Osteoblast (primary cell): ENCODE data around the gene RASA3. TPM values are rescaled to one million over a fixed set of nuclear protein-coding genes. Genes with fewer than 3 reads are reported as not detected.
"Not testable (repeated sequence)": the region's sequence is repeated elsewhere in the genome, so short reads cannot be mapped to it uniquely, and the experiment has no call there.

Experiments
- DNase-seq: peaks from one replicate; pipeline ENCODE4 v3.0.0; 2011; ENCODE audit warnings: low spot score, mixed read lengths; ENCODE audit not compliant: insufficient read length; ENCODE audit errors: missing footprints
- H2AFZ ChIP-seq: 2 replicates; pipeline ENCODE4 v1.6.0; 2011; ENCODE audit warnings: mild to moderate bottlenecking, low read length
- H3K27ac ChIP-seq: 2 replicates; pipeline ENCODE4 v1.5.1; 2011; ENCODE audit warnings: mild to moderate bottlenecking, low read depth, low read length, moderate library complexity
- H3K27me3 ChIP-seq: 2 replicates; pipeline ENCODE4 v1.6.0; 2012; ENCODE audit warnings: mild to moderate bottlenecking, control low read depth, inconsistent platforms, low read length, moderate library complexity; ENCODE audit not compliant: insufficient read depth
- H3K36me3 ChIP-seq: 2 replicates; pipeline ENCODE4 v1.5.1; 2011; ENCODE audit warnings: mild to moderate bottlenecking, low read length, control low read depth, moderate library complexity; ENCODE audit not compliant: insufficient read depth
- H3K4me1 ChIP-seq: 2 replicates; pipeline ENCODE4 v1.5.1; 2011; ENCODE audit warnings: mild to moderate bottlenecking, low read length, control low read depth, moderate library complexity; ENCODE audit not compliant: insufficient read depth
- H3K4me2 ChIP-seq: 2 replicates; pipeline ENCODE4 v1.6.0; 2011; ENCODE audit warnings: mild to moderate bottlenecking, low read length; ENCODE audit not compliant: insufficient read depth
- H3K4me3 ChIP-seq: fragments of 200-600 bp; sonication (generic); 3 replicates; pipeline ENCODE4 v1.5.1; 2012; ENCODE audit warnings: mild to moderate bottlenecking, low read length, inconsistent platforms; ENCODE audit not compliant: insufficient read depth
- H3K79me2 ChIP-seq: 2 replicates; pipeline ENCODE4 v1.6.0; 2012; ENCODE audit warnings: mild to moderate bottlenecking, low read length, control low read depth, inconsistent platforms; ENCODE audit not compliant: insufficient read depth
- H3K9me3 ChIP-seq: 2 replicates; pipeline ENCODE4 v1.5.1; 2011; ENCODE audit warnings: low read depth, low read length, control low read depth
- H4K20me1 ChIP-seq: 2 replicates; pipeline ENCODE4 v1.6.0; 2012; ENCODE audit warnings: mild to moderate bottlenecking, low read length, control low read depth; ENCODE audit not compliant: insufficient read depth
- CTCF ChIP-seq: IDR thresholded peaks from 2 replicates; pipeline ENCODE4 v1.5.1; 2011; ENCODE audit warnings: mild to moderate bottlenecking, low read depth, low read length, moderate library complexity; ENCODE audit errors: extremely low read depth
- total RNA-seq: library from RNA; depleted of rRNA; stranded (reverse); fragments of >200 nt; gene quantifications from 2 replicates; pipeline ENCODE4 v1.2.3, GENCODE V29; 2012

RASA3 gene
- total RNA-seq, 1 donor, result 41.3 TPM

- Histone ChIP-seq H3K27ac (no peak overlapping the region), H3K4me3 (peak overlapping the region; percentile 51), H3K4me2 (peak overlapping the region; percentile 61), H3K36me3 (no peaks in the 10 kb centered on the region), H2AFZ (no peak overlapping the region), H3K27me3 (no peaks in the 10 kb centered on the region), H4K20me1 (peaks cover 45% of the 10 kb centered on the region), H3K9me3 (no peaks in the 10 kb centered on the region), H3K4me1 (peaks cover 12% of the 10 kb centered on the region), H3K79me2 (peaks cover 88% of the 10 kb centered on the region)
- TF ChIP-seq CTCF, result no peak
- DNase-seq, result peak; percentile 100
Measured at GRCh38 chr13:114099191-114099590, 33.2 kb downstream of the RASA3 start.

GRCh38 chr13:114098689-114099056 is 33.8 kb downstream of the RASA3 start:
- H3K4me2 ChIP-seq, H3K9me3 ChIP-seq, H3K36me3 ChIP-seq, H3K4me3 ChIP-seq, H2AFZ ChIP-seq, H3K27me3 ChIP-seq: not testable (repeated sequence)
- peaks cover 91% of the 10 kb centered on the region for H3K79me2 ChIP-seq
- H4K20me1 ChIP-seq, result peaks cover 49% of the 10 kb centered on the region
- H3K27ac ChIP-seq, result peak overlapping the region; percentile 56
- peak; percentile 91 for DNase-seq
- H3K4me1 ChIP-seq, result peaks cover 12% of the 10 kb centered on the region

- H3K4me3 ChIP-seq, result no peak overlapping the region
- peaks cover 48% of the 10 kb centered on the region for H4K20me1 ChIP-seq
- no peaks in the 10 kb centered on the region for H3K9me3 ChIP-seq
- no peak overlapping the region for H2AFZ ChIP-seq
- peaks cover 95% of the 10 kb centered on the region for H3K79me2 ChIP-seq
- peaks cover 12% of the 10 kb centered on the region for H3K4me1 ChIP-seq
- no peak for TF ChIP-seq CTCF
- H3K36me3 ChIP-seq, result no peaks in the 10 kb centered on the region
- H3K4me2 ChIP-seq, result no peak overlapping the region
- H3K27ac ChIP-seq, result peak overlapping the region; percentile 56
- DNase-seq, result peak; percentile 65
- H3K27me3 ChIP-seq, result no peaks in the 10 kb centered on the region
Measured at GRCh38 chr13:114097893-114098688, 34.3 kb downstream of the RASA3 start.

- no peak overlapping the region for H3K4me2 ChIP-seq
- H3K36me3 ChIP-seq, result no peaks in the 10 kb centered on the region
- TF ChIP-seq CTCF, result no peak
- no peak overlapping the region for H3K27ac ChIP-seq
- no peak overlapping the region for H3K4me3 ChIP-seq
- DNase-seq, result peak; percentile 80
- no peak overlapping the region for H2AFZ ChIP-seq
- H3K9me3 ChIP-seq, result no peaks in the 10 kb centered on the region
- H3K27me3 ChIP-seq, result no peaks in the 10 kb centered on the region
- peaks cover 45% of the 10 kb centered on the region for H4K20me1 ChIP-seq
- peaks cover 95% of the 10 kb centered on the region for H3K79me2 ChIP-seq
- peaks cover 12% of the 10 kb centered on the region for H3K4me1 ChIP-seq
Measured at GRCh38 chr13:114097212-114097892, 35.1 kb downstream of the RASA3 start.
